Cardiac septum (tissue), 1 donor: ENCODE measurements around the gene COG6. TPM values are rescaled to one million over a fixed set of nuclear protein-coding genes. Genes with fewer than 3 reads are reported as not detected.

Experiments used
- DNase-seq: peaks from one replicate; pipeline ENCODE4 v3.0.0-alpha.2; 2020; ENCODE audit warnings: low spot score
- intact Hi-C: fragments of 100-400 bp; cut with DNase I; formaldehyde crosslinking; loops from one replicate; pipeline ENCODE4 v1.14.0; 2022
- total RNA-seq: library from RNA; stranded (reverse); fragmentation: NEBNext Ultra II Directional; extraction: Animal tissue kit (Norgen Biotek cat#: 25700); gene quantifications from one replicate; pipeline ENCODE4 v1.2.1, GENCODE V29; 2021
- donor health status: DM: no; HTN: no; CAD: no.

COG6 gene
- total RNA-seq, 1 donor from 2014 or later: 34.4 TPM

- intact Hi-C loops: no loop called here
- DNase-seq: no peak
Observed at GRCh38 chr13:39672378-39673132, 17.1 kb downstream of the COG6 start.

- no peak for DNase-seq
- intact Hi-C loops: loop anchor here (5.0 kb wide), 1 partner anchor 624 kb away; no protein-coding TSS in a partner anchor
Observed at GRCh38 chr13:39675904-39676303, 20.4 kb downstream of the COG6 start.

DNA sequence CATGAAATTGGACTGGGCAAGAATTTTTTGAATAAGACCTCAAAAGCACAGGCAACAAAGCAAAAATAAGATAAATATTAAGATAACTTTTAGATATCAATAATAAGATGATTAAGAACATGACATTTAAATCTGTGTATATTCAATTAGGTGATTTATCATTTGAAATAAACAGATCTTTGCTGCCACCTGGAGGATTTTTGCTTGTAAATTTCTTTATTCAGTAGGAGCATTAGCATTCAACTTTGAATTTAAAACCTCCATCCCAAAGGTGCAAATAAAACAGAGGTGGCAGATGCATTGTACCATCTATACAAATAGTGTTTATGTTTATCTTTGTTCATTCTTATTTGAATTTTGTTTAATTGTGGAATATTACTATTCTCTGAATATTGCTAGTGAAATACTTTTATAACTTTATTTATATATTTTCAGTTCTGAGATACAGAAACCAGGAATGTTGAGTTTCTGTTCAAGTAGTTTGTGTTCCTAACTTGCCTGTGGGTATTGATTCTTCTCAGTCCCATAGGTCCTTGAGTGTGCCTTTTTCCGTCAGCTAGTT is 20.9 kb downstream of the COG6 start:
- no peak for DNase-seq
- intact Hi-C loops: loop anchor here (5.0 kb wide), 1 partner anchor 624 kb away; no protein-coding TSS in a partner anchor

DNA sequence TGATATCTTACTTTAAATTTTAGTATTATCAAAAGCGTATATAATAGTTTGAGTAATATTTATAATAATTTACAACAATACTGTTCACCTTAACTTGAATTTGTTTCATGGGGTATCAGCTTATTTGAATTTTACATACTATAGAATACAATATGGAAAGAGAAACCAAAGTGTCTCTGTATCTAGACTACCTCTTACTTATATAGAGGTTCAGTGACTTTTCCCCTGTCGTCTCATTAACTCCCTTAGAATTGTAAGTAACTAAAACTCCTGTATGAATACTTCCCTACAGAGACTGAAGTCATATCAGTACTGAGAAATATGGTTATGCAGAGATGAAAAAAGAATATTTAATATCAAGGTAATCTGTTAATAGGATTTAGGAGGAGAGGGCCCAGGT is 26.8 kb downstream of the COG6 start:
- intact Hi-C loops: loop anchor here (10.0 kb wide), 1 partner anchor 262 kb away; no protein-coding TSS in a partner anchor
- no peak for DNase-seq

DNA sequence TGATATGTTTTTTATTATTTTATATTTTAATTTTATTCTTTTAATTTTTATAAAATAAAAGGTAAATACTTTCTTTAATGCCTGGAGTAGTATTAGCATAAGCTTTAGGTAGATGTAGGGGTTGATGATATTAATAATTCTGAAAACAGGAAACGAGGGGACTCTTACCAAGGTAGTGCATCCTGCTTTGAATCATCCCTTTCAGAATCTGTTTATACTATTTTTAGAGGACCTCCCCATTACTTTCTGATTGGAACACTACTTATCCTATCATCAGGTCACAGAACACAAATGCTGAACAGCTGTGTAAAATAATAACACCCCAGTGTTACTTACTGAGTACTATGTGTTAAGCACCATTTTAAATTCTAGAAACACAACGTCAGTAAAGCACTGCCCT is 27.3 kb downstream of the COG6 start:
- no peak for DNase-seq
- intact Hi-C loops: loop anchor here (10.0 kb wide), 1 partner anchor 262 kb away; no protein-coding TSS in a partner anchor

DNA sequence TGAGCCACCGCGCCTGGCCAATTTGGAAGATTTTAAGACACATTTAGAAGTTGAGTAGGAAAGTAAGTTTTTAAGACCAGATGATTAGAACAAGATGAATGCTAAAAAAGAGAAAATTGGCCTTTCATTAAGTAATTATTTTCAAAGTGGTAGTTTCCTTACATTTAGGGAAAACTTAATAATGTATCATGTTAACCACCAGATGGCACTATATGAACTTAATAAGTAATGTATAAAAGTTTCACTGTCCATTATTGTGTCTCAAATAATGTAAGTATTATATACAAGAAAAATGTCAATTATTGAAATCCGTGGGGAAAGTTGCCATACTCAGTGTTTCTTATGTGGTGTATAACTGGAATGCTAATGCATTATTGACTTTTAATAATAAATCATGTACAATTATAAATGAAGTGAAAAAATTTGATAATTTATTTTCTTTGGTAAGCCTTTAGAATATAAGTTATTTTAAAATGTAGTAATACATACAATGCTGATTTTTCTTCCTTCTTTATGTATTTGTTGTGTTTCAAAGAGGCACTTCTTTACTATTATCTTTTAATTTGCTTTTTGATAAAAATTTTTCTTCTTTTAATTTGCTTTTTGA is 29.2 kb downstream of the COG6 start:
- DNase-seq: no peak
- intact Hi-C loops: loop anchor here (10.0 kb wide), 1 partner anchor 260 kb away; no protein-coding TSS in a partner anchor

- no peak for DNase-seq
- intact Hi-C loops: loop anchor here (10.0 kb wide), 1 partner anchor 259 kb away; no protein-coding TSS in a partner anchor
Observed at GRCh38 chr13:39685652-39686051, 30.2 kb downstream of the COG6 start.

- intact Hi-C loops: loop anchor here (10.0 kb wide), 1 partner anchor 257 kb away; no protein-coding TSS in a partner anchor
Observed at GRCh38 chr13:39688278-39688677, 32.8 kb downstream of the COG6 start.

DNA sequence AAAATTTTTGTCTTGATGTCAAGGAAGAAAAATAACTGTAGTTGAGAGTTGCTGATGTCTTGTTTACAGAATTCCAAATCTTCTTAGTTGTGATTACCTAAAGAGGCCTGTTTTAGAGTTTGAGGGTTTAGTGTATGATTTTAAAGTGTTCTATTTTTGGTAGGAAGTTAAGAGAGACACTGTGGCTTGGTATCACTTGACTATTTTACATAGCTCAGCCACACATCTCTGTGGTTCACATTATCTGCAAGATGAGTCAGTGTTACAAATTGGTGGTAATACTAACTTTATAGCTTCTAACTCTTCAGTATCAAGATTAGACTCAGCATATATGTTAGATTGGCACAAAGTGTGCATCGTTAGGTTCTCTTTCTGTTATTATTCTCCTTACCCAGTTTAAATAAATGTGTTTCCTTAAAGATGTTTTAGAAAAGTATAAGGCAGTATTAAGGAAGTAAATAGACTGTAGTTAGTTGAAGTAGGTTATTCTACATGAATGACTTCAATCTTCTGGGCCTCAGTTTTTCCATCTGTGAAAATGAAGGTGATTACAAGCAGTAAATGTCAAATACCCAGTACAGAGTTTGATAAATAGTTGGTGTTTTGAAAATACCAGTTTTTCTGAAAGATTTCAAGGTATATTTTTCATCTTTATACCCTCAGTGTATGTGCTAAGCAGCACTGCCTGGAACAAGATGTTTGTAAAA is 33.4 kb downstream of the COG6 start:
- DNase-seq: no peak
- intact Hi-C loops: loop anchor here (10.0 kb wide), 1 partner anchor 256 kb away; no protein-coding TSS in a partner anchor

More at GRCh38 chr13:39688278-39688677, 32.8 kb downstream of the COG6 start:
- DNase-seq: no peak

- no peak for DNase-seq
- intact Hi-C loops: loop anchor here (5.0 kb wide), 1 partner anchor 989 kb away; no protein-coding TSS in a partner anchor
Observed at GRCh38 chr13:39692660-39693438, 37.4 kb downstream of the COG6 start.

- intact Hi-C loops: no loop called here
- DNase-seq: no peak
Observed at GRCh38 chr13:39699274-39699673, 43.8 kb downstream of the COG6 start.

GRCh38 chr13:39712626-39713025 is 57.2 kb downstream of the COG6 start:
- intact Hi-C loops: no loop called here
- no peak for DNase-seq

DNA sequence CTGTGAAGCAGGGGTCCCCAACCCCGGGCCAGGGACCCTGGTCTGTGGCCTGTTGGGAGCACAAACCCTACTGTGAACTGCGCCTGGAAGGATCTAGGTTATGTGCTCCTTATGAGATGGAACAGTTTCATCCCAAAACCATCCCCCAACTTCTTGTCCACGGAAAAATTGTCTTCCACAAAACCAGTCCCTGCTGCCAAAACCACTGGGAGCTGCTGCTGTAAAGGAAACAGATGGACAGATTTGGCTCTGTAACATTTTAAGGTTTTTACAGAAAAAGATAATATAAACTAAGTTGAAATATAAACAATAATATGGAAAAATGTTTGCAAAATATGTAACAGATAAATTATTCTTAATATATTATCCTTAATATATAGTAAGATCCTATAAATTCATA is 73.7 kb downstream of the COG6 start:
- intact Hi-C loops: no loop called here
- DNase-seq: no peak

GRCh38 chr13:39734952-39735351 is 79.5 kb downstream of the COG6 start:
- DNase-seq: no peak
- intact Hi-C loops: no loop called here

GRCh38 chr13:39737047-39737446 is 81.6 kb downstream of the COG6 start:
- DNase-seq: no peak
- intact Hi-C loops: no loop called here

GRCh38 chr13:39740761-39741160 is 85.3 kb downstream of the COG6 start:
- intact Hi-C loops: no loop called here
- no peak for DNase-seq

DNA sequence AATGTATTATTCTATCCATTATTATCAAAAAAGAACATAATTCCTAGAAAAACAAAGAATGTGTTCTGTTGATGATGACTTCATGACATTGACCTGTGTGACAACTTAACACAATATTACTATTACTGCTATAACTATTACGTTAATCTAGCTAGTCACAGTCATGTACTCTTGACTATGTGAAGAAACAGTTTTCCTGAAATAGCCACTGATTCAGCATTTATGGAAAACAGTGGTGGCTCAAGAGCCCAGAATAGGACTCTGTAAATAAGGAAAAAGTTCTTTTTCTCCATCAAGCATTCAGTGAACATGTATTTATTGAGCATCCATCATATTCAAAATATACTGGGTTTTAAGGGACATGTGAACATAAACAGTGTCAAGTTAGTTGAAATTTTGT is 93.5 kb downstream of the COG6 start:
- DNase-seq: no peak
- intact Hi-C loops: no loop called here

- intact Hi-C loops: no loop called here
- DNase-seq: no peak
Observed at GRCh38 chr13:39749528-39749927, 94.1 kb downstream of the COG6 start.

- intact Hi-C loops: no loop called here
- no peak for DNase-seq
Observed at GRCh38 chr13:39751805-39752204, 96.3 kb downstream of the COG6 start.
